PC-3 (cell line): Measurements from ENCODE around the gene TRPV6. TPM values are rescaled to one million over a fixed set of nuclear protein-coding genes. Genes with fewer than 3 reads are reported as not detected.

Experiments used
- ATAC-seq: fragments of 200-7000 bp; cut with Tn5 transposase; 2 replicates; pipeline ENCODE4 v1.9.1; 2020; ENCODE audit warnings: mild to moderate bottlenecking, moderate library complexity
- BruUV-seq: library from RNA; stranded (reverse); fragments of 400-500 nt; replicated peaks from 2 replicates; lab custom pipeline; 2021; lab: Mats Ljungman, UMichigan
- CTCF ChIA-PET: fragments of 300-600 bp; sonication (Branson Sonifier 250); formaldehyde crosslinking; loops from one replicate; lab custom pipeline; 2022; ENCODE audit warnings: antibody characterized with exemption; lab: Charles Lee
- POLR2A ChIA-PET: fragments of 300-600 bp; sonication (Branson Sonifier 250); formaldehyde crosslinking; loops from one replicate; lab custom pipeline; 2022; ENCODE audit warnings: antibody characterized with exemption; ENCODE audit not compliant: unreplicated experiment; lab: Charles Lee
- DNase-seq: peaks from one replicate; pipeline ENCODE4 v3.0.0-alpha.2; 2015
- H2AFZ ChIP-seq: fragments of 300-600 bp; sonication (generic); 2 replicates; pipeline ENCODE4 v1.6.0; 2016; ENCODE audit warnings: antibody characterized with exemption, low read length
- H3F3A ChIP-seq: fragments of 300-600 bp; sonication (generic); one replicate; pipeline ENCODE4 v1.6.0; 2017; ENCODE audit warnings: antibody characterized with exemption, low read length, control low read depth, mild to moderate bottlenecking; ENCODE audit not compliant: unreplicated experiment
- H3K27ac ChIP-seq: fragments of 300-600 bp; sonication (generic); 2 replicates; pipeline ENCODE4 v1.5.1; 2016; ENCODE audit warnings: mild to moderate bottlenecking, low read length
- H3K27me3 ChIP-seq: fragments of 300-600 bp; sonication (generic); 2 replicates; pipeline ENCODE4 v1.6.1; 2016; ENCODE audit warnings: low read length, mixed read lengths
- H3K36me3 ChIP-seq: fragments of 300-600 bp; sonication (generic); 2 replicates; pipeline ENCODE4 v1.6.1; 2016; ENCODE audit warnings: low read depth, mixed run types, low read length, mixed read lengths
- H3K4me1 ChIP-seq: fragments of 300-600 bp; sonication (generic); 2 replicates; pipeline ENCODE4 v1.5.1; 2016; ENCODE audit warnings: low read length; ENCODE audit not compliant: insufficient read depth
- H3K4me2 ChIP-seq: fragments of 300-600 bp; sonication (generic); 2 replicates; pipeline ENCODE4 v1.6.0; 2016; ENCODE audit warnings: low read length
- H3K4me3 ChIP-seq: fragments of 300-600 bp; sonication (generic); 2 replicates; pipeline ENCODE4 v1.5.1; 2016; ENCODE audit warnings: mild to moderate bottlenecking, low read length, mixed read lengths
- H3K79me2 ChIP-seq: fragments of 300-600 bp; sonication (generic); 2 replicates; pipeline ENCODE4 v1.6.1; 2017; ENCODE audit warnings: low read length, mixed read lengths
- H3K9ac ChIP-seq: fragments of 300-600 bp; sonication (generic); 2 replicates; pipeline ENCODE4 v1.6.0; 2016; ENCODE audit warnings: mild to moderate bottlenecking, low read length
- H3K9me2 ChIP-seq: fragments of 300-600 bp; sonication (generic); replicated peaks from 2 replicates; pipeline ENCODE4 v1.6.1; 2016; ENCODE audit warnings: mixed run types, low read length, mixed read lengths
- H3K9me3 ChIP-seq: fragments of 300-600 bp; sonication (generic); 2 replicates; pipeline ENCODE4 v1.6.1; 2016; ENCODE audit warnings: low read length, mixed read lengths
- H4K20me1 ChIP-seq: fragments of 300-600 bp; sonication (generic); 2 replicates; pipeline ENCODE4 v1.6.1; 2016; ENCODE audit warnings: low read length, mixed read lengths
- CTCF ChIP-seq: fragments of 300-600 bp; sonication (generic); conservative IDR thresholded peaks from 2 replicates; pipeline ENCODE4 v1.5.1; 2017; ENCODE audit warnings: antibody characterized with exemption, low read depth, mild to moderate bottlenecking, low read length
- EZH2 ChIP-seq: fragments of 300-600 bp; sonication (generic); IDR thresholded peaks from one replicate; pipeline ENCODE4 v1.6.1; 2017; ENCODE audit warnings: antibody characterized with exemption, mild to moderate bottlenecking, low read length; ENCODE audit not compliant: unreplicated experiment
- EZH2phosphoT487 ChIP-seq: fragments of 300-600 bp; sonication (generic); IDR thresholded peaks from 2 replicates; pipeline ENCODE4 v1.6.1; 2018; ENCODE audit warnings: mild to moderate bottlenecking, antibody characterized with exemption, low read length, borderline replicate concordance
- intact Hi-C: fragments of 100-400 bp; cut with micrococcal nuclease; formaldehyde crosslinking; loops from 2 replicates; pipeline ENCODE4 v1.9.0; 2023
- total RNA-seq: library from RNA; depleted of rRNA; stranded (reverse); fragments of >200 nt; gene quantifications from 2 replicates; pipeline ENCODE4 v1.2.3, GENCODE V29; 2014

TRPV6 gene
- total RNA-seq, 1 experiment from 2014 or later: 1.4 TPM

DNA sequence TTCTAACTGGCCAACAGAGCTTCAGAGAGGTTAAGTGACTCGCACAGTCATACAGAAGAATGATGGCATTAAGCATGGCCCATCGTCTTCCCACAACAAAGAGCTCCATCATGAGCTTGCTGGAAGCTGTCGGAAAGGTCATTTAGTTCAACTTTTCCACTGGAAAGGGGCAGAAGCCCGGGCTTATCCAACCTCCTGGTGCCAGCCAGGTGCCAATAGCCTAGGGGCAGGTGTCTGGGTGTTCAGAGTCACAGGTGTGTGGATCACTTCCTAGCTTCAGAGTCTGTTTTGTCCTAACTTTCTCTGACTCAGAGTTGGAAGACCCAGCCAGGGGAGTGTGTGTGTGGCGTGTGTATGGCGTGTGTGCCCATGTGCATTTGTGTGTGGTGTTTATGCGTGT, 1.3 kb upstream of the TRPV6 start:
- BruUV-seq: no TSS peak
- ChIA-PET CTCF (no interaction called here), POLR2A (no interaction called here)
- H3K9ac ChIP-seq: no peak overlapping the region
- no peaks in the 10 kb centered on the region for H3K9me2 ChIP-seq
- H3K27me3 ChIP-seq: no peaks in the 10 kb centered on the region
- H3K79me2 ChIP-seq: no peaks in the 10 kb centered on the region
- H3K27ac ChIP-seq: no peak overlapping the region
- no peak overlapping the region for H3K4me2 ChIP-seq
- peaks cover 16% of the 10 kb centered on the region; the same call in 1 of the 2 replicates for H3K4me1 ChIP-seq
- intact Hi-C loops: no loop called here
- no peaks in the 10 kb centered on the region for H3K36me3 ChIP-seq
- no peak for ATAC-seq
- TF ChIP-seq EZH2 (no peak), CTCF (no peak), EZH2phosphoT487 (no peak)
- no peak for DNase-seq
- no peak overlapping the region for H2AFZ ChIP-seq
- H4K20me1 ChIP-seq: no peaks in the 10 kb centered on the region
- no peaks in the 10 kb centered on the region for H3F3A ChIP-seq
- H3K4me3 ChIP-seq: no peak overlapping the region
- no peaks in the 10 kb centered on the region for H3K9me3 ChIP-seq

DNA sequence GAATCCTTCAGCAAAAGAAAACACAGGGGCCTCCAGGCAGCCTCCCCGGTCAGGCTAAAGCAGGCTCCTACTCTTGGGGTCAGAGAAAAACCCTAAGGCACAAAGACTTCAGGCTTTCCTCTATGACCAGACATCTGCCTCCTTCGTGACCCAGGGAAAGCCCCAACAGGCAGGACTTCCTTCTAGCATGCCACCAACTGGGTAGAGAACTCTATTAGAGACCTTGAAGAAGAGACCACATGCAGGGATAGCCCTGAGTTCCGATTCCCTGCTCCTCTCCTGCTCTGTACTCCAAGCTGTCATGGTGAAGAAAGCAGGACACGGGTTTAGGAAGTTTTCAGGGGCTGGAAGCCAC, 1.3 kb downstream of the TRPV6 start:
- no peak for DNase-seq
- ChIA-PET POLR2A (no interaction called here), CTCF (no interaction called here)
- Histone ChIP-seq H3K4me1 (peaks cover 16% of the 10 kb centered on the region; the same call in 1 of the 2 replicates), H3F3A (no peaks in the 10 kb centered on the region), H2AFZ (no peak overlapping the region), H3K9ac (no peak overlapping the region), H3K4me3 (no peak overlapping the region), H3K27me3 (peaks cover 11% of the 10 kb centered on the region), H3K9me3 (no peaks in the 10 kb centered on the region), H3K36me3 (no peaks in the 10 kb centered on the region), H4K20me1 (no peaks in the 10 kb centered on the region), H3K4me2 (no peak overlapping the region), H3K9me2 (no peaks in the 10 kb centered on the region), H3K79me2 (no peaks in the 10 kb centered on the region), H3K27ac (no peak overlapping the region)
- intact Hi-C loops: no loop called here
- ATAC-seq: no peak
- TF ChIP-seq EZH2phosphoT487: no peak
- TF ChIP-seq EZH2: no peak
- TF ChIP-seq CTCF: no peak
- BruUV-seq: no TSS peak

DNA sequence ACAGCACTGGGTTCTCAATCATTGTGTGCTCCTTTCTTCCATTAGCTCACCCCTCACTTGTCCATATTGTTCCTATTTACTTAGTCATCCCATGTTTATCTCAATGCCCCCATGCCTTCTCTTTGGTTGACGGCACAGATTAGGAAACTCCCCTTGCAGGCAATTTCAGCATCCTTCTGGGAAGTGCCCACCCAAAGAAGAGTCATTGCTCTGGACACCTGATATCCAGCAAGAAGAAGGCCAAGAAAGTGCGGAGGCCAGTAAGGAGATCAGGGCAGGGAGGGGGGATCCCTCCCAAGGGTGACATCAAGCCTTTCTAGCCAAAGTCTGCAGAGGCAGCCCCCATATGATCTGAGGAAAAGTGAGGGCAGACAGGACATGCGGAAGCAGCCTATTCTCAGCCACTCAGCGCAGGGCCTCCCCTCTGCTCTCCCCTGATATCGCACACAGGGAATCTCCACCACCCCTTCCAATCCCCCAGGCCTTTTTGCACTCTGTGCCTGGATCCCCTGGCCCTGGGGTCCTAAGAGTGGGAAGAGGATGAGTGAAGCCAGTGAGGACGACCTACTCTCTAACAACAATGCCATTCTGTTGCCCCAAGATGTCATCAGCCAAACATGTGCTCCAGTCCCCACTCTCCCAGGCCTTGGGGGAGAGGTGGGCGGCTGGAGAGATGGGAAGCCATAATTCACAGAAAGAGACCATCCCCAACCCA, 1.8 kb downstream of the TRPV6 start:
- intact Hi-C loops: no loop called here
- no peak for TF ChIP-seq EZH2phosphoT487
- TF ChIP-seq EZH2: no peak
- TF ChIP-seq CTCF: no peak
- no peak overlapping the region for H3K4me2 ChIP-seq
- no peaks in the 10 kb centered on the region for H3K79me2 ChIP-seq
- BruUV-seq: no TSS peak
- H3K27ac ChIP-seq: no peak overlapping the region
- H3K27me3 ChIP-seq: peaks cover 16% of the 10 kb centered on the region
- CTCF ChIA-PET: no interaction called here
- H3F3A ChIP-seq: no peaks in the 10 kb centered on the region
- DNase-seq: no peak
- no peak overlapping the region for H2AFZ ChIP-seq
- POLR2A ChIA-PET: no interaction called here
- H3K36me3 ChIP-seq: no peaks in the 10 kb centered on the region
- H4K20me1 ChIP-seq: no peaks in the 10 kb centered on the region
- H3K4me1 ChIP-seq: peaks cover 11% of the 10 kb centered on the region; the same call in 1 of the 2 replicates
- no peak for ATAC-seq
- no peaks in the 10 kb centered on the region for H3K9me2 ChIP-seq
- no peaks in the 10 kb centered on the region for H3K9me3 ChIP-seq
- H3K9ac ChIP-seq: no peak overlapping the region
- H3K4me3 ChIP-seq: no peak overlapping the region
